PFSK-1 (cell line): ENCODE data around the gene AAK1.

Source experiments
- POLR2AphosphoS5 ChIP-seq: IDR thresholded peaks from 2 replicates; pipeline ENCODE4 v1.6.1; 2012; ENCODE audit warnings: low read depth, mild to moderate bottlenecking, control low read depth, low read length, moderate library complexity
- TAF1 ChIP-seq: IDR thresholded peaks from 2 replicates; pipeline ENCODE4 v1.6.1; 2012; ENCODE audit warnings: low read length, control low read depth, borderline replicate concordance; ENCODE audit not compliant: insufficient read depth
- TF ChIP-seq, protein P1 (sequence below), 2 experiments: IDR thresholded peaks; 2 replicates each; pipeline versions ENCODE4 v1.6.1 to v1.8.0; 2011 to 2012; ENCODE audit warnings: low read depth in 2 of 2, low read length in 2 of 2, control low read depth in 1 of 2, inconsistent platforms in 1 of 2, mild to moderate bottlenecking in 1 of 2, moderate library complexity in 1 of 2; ENCODE audit not compliant: insufficient read depth in 1 of 2

- TF ChIP-seq TAF1 (no peak), POLR2AphosphoS5 (no peak)
- TF ChIP-seq, protein P1, sequence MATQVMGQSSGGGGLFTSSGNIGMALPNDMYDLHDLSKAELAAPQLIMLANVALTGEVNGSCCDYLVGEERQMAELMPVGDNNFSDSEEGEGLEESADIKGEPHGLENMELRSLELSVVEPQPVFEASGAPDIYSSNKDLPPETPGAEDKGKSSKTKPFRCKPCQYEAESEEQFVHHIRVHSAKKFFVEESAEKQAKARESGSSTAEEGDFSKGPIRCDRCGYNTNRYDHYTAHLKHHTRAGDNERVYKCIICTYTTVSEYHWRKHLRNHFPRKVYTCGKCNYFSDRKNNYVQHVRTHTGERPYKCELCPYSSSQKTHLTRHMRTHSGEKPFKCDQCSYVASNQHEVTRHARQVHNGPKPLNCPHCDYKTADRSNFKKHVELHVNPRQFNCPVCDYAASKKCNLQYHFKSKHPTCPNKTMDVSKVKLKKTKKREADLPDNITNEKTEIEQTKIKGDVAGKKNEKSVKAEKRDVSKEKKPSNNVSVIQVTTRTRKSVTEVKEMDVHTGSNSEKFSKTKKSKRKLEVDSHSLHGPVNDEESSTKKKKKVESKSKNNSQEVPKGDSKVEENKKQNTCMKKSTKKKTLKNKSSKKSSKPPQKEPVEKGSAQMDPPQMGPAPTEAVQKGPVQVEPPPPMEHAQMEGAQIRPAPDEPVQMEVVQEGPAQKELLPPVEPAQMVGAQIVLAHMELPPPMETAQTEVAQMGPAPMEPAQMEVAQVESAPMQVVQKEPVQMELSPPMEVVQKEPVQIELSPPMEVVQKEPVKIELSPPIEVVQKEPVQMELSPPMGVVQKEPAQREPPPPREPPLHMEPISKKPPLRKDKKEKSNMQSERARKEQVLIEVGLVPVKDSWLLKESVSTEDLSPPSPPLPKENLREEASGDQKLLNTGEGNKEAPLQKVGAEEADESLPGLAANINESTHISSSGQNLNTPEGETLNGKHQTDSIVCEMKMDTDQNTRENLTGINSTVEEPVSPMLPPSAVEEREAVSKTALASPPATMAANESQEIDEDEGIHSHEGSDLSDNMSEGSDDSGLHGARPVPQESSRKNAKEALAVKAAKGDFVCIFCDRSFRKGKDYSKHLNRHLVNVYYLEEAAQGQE (IDR thresholded peaks at IDR 0.05; ENCODE audit: insufficient read depth in 1 of 2, low read depth in 2 of 2, low read length in 2 of 2): no peak
Measured at GRCh38 chr2:69456950-69457445, 186.5 kb downstream of the AAK1 start.
